ENCODE measurements around the gene COL19A1.

The COL19A1 gene

GRCh38 chr6:70059039-70059719 lies 192.8 kb downstream of the COL19A1 start:
- DNase-seq (ENCODE audit: low spot score): no peak

- no peak for DNase-seq (ENCODE audit: low spot score)
Measured at GRCh38 chr6:70060680-70061079, 194.3 kb downstream of the COL19A1 start.

- no peak for DNase-seq (ENCODE audit: low spot score)
Measured at GRCh38 chr6:70061546-70061945, 195.2 kb downstream of the COL19A1 start.

DNA sequence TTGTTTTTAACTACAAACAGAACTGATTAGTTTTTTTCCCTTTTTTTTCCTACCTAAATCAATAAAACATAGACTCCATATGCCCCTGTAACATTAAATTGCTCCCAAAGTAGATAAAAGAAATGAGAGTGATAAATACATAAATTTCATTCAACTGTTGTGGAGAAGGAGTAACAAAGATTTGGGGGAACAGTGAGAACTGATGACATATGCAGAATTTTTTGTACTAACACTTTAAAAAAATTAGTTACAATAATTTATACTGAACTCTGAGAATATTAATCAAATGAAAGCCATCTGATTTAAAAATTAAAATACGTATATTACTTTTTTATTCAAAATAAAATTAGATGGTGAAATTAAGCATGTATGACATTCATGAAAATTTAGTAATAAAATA lies 195.7 kb downstream of the COL19A1 start:
- no peak for DNase-seq (ENCODE audit: low spot score)

DNA sequence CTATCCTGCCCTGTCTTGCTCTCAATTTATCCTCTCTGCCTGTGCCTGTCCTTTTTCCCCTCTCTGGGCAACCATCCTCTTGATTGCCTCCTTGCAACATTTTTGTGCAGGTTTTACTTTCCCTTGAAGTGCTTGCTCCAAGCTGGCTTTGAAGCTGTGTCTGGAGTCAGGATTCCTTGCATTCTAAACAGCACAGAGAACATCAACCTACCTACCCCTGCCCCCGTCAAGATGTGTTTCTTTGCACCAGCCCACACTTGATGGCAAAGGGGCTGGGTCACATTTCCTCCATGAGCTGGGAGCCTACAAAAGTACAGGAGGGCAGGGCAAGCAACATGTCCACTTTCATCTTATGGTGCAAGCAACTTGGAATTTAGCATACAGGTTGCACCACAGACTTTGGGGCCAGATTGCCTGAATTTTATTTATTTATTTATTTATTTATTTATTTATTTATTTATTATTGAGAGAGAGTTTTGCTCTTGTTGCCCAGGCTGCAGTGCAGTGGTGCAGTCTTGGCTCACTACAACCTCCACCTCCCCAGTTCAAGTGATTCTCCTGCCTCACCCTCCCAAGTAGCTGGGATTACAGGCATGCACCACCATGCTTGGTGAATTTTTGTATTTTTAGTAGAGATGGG lies 206.3 kb downstream of the COL19A1 start:
- no peak for DNase-seq (ENCODE audit: low spot score)

DNA sequence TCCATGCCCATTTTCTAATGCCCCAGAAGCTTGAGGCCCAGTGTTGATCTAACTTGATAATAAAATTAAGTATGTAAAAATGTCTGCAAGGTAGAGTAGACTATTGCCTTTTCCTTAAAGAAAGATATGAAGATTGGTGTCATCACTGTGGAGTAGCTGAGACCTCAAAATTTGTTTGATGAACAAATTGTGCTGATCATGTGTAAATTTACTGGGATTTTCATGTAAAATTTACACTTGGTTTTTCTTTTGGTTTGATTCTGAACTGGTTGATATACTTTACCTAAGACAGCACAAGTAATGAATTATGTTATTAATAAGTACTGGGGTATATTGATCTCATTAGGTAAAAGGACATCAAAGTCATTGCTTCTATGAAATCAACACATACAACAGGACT lies 207.3 kb downstream of the COL19A1 start:
- DNase-seq (ENCODE audit: low spot score): no peak

DNA sequence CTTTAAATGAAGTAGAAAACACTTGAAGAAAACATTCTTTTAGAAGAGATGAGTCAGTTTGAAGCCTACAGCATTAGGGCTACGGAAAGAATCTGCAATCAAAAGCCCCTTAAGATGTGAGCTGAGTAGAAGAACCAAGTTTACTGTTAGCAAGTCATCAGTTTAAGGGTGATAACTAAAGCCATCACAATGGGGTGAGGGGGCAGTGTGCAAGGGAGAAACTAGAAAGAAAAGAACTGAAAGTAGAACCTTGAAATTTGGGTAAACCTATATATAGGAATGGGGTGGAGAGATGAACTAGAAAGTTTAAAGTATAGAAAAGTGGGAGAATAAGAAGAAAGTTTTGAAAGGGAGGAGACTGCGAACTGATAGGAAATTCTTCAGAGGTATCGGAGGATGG lies 212.9 kb downstream of the COL19A1 start:
- no peak for DNase-seq (ENCODE audit: low spot score)

DNA sequence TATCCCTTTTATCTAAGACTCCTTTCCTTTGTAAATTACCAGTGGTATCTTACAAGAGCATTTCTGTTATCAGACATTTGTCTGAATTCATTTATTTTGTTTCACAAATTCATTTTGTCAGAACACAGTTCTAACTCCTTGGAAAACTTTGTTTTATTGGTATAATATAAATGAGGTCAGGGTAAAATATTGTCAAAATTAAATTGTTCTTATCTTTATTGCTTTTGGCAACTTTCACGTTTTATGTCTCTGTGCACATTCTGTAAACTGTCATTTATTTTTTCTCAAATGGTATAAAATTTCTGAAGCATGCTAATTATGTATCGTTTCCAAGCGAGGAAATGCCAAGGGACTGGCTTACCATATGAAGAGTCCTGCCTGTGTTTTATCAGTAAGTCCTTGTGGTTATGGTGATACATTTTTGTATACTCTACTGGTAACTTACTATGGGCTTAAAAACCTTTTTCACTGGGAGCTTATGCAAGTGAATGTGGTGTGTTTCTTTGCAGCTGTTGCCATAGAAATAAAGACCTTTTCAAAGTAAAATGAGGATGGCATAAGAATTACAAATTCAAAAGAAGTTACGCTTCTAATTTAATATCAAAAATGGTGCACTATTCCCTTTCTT lies 214.2 kb downstream of the COL19A1 start:
- no peak for DNase-seq (ENCODE audit: low spot score)

DNA sequence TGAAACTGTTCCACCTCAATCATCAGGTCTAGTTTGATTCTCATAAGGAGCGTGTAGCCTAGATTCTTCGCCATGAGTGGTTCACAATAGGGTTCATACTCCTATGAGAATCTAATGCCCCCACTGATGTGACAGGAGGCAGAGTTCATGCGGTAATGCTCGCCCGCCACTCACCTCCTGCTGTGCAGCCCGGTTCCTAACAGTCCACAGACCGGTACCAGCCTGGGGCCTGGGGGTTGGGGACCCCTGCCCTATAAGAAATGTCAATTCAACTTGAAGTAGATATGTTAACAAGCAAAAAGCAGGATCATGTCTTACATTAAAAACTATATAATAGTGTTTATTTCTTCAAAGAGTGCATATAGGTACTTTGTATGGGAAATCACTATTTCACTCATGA lies 216.5 kb downstream of the COL19A1 start:
- no peak for DNase-seq (ENCODE audit: low spot score)

DNA sequence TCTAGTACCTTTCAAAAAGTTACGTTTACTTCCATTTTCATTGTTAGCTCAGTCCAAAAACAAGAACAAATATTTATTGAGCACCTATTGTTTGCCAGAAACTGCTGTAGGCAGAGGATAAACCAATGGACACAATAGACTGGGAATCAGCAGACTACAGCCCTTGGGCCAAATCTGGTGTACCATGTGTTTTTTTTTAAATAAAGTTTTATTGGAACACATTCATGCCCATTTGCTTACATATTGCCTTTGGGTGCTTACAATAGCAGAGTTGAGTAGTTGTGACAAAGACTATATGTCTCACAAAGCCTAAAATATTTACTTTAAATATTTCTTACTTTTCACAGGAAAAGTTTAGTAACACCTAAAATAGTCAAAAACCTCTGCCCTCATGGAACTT lies 220.4 kb downstream of the COL19A1 start:
- no peak for DNase-seq (ENCODE audit: low spot score)

- no peak for DNase-seq (ENCODE audit: low spot score)
Measured at GRCh38 chr6:70094156-70094555, 227.8 kb downstream of the COL19A1 start.

GRCh38 chr6:70099732-70100131 lies 233.4 kb downstream of the COL19A1 start:
- no peak for DNase-seq (ENCODE audit: low spot score)

- peak; percentile 24 for DNase-seq (ENCODE audit: low spot score)
Measured at GRCh38 chr6:70103798-70104197, 237.4 kb downstream of the COL19A1 start.

DNA sequence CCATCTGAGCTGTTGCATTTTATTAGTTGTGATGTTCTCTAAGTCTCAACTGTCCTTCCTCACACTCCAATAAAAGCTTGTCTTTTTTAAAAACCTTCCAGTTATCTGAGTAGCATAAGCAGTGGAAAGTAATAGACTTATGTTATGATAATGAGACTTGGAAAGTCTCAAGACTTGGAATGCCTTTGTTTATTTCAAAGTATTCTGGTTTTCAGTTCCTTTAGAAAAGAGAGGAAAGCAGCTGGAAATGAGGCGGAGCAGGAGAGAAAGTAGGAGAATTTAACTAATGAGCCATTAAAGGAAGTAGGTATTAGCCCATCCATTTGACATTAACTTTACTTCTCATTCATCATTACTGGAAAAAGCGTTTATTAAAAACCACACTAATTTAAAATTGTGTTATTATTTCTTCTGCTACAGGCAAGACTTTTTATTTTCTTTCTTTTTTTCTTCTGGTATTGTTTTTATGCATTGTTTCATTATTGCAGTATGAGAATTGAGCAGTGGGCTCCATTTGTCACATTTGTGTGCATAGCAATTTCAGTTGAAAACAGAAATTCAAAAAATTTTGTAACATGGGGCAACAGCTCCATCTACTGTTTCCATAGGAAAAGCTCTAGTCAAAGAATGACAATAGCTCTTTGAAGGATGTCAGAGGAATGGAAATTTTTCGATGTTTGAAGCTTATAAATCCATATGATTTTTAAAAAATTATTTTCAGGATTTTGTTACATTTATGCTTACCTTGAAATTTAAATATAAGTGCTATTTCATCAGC lies 241.7 kb downstream of the COL19A1 start:
- peak; percentile 77 for DNase-seq (ENCODE audit: low spot score)

DNA sequence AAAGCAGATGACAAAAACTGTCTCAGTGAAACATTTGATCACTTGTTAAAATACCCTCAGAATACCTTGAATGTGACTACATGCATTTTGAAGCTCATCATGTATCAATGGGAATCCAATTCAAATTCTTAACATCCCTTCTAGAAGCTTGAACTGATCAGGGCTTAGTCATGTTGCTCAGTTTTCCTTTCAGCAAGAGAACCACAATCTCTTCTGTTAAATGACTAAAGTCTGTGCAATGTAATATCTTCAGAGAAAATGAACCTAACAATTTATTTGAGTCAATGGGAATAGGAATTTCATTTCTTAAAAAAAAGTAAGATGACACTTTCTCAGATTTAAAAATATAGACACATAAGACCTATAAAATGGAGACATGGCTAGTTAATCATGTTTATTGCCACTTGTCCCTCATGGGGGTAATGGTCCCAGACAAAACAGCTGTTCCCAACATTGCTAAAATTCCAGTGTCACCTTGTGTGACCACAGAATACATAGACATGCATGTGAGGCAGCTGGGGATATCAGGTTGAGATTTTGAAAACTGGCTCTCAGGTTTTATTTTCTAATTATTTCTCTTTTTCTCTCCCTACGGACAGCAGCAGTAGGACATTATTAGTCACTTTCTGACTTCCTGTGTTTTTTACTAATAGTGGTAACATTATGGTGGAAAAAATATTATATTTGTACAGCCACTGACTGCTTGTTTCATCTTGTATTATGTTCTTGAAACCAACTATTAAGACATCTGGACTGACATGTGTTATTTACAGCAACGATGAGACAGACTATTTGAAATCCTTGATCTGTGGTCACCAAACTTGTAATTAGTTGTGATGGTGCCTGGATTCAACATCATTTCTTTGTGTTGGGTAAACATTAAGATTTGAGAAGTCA lies 244.0 kb downstream of the COL19A1 start:
- DNase-seq (ENCODE audit: low spot score): no peak

- DNase-seq (ENCODE audit: low spot score): no peak
Measured at GRCh38 chr6:70111737-70112136, 245.4 kb downstream of the COL19A1 start.

DNA sequence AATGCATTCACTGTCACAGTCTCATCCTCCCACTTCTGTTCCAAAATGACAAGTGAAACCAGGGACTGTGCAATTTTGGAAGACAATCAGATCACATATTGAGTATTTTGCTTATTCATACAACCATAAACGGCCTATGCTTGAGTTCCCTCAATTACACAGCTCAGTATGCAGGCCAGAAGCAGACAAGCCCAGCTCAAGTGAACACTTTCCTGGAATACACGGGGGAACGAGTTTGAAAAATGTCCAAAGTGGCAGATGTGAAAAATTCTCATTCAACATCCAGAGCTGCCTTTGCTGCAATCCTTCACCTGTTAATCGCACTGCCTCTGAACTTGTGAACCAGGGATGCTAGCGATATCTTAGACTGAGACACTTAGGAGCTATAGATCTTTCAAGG lies 246.4 kb downstream of the COL19A1 start:
- no peak for DNase-seq (ENCODE audit: low spot score)

DNA sequence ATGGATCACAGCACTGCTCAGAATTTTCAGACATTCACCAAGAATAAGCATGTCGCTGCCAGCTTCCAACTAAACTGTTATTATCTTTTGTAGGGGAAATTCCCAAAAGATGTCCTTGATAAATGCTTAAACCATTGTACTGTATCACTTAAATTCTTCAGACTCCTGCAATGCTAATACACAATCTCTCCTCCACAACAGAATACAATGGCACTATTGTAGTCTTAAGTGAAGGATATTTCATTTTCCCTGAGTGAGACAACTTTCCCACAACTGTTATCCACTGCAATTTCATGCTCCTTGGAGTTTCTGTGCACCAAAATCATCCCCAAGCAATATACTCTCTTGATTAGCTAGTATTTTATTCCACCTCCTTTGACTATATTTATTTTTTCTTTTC lies 246.8 kb downstream of the COL19A1 start:
- DNase-seq (ENCODE audit: low spot score): no peak

DNA sequence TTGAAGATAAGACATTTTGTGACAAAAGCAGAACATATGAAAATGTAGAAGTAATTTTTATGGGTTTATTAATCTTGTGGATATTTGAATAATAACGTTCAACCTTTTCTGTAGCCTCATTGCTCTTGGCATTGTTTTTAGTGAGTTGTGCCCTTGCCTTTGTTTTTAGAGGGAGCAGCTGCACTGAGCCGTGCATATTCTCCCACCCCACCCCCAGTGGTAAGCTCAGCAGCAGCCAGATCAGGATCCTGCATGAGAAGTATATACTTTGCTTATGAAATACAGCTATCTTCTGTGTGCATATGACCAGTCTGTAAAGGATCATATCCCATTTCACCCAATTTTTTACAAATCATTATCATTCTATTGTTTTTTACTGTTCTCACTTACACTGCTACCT lies 252.3 kb downstream of the COL19A1 start:
- no peak for DNase-seq (ENCODE audit: low spot score)

GRCh38 chr6:70119218-70119835 lies 253.0 kb downstream of the COL19A1 start:
- DNase-seq (ENCODE audit: low spot score): no peak

GRCh38 chr6:70124443-70124842 lies 258.1 kb downstream of the COL19A1 start:
- no peak for DNase-seq (ENCODE audit: low spot score)
